PC-3 (cell line): Measurements from ENCODE around the gene PROKR1.

Experiments used
- CTCF ChIP-seq: fragments of 300-600 bp; sonication (generic); conservative IDR thresholded peaks from 2 replicates; pipeline ENCODE4 v1.5.1; 2017; ENCODE audit warnings: antibody characterized with exemption, low read depth, mild to moderate bottlenecking, low read length
- EZH2 ChIP-seq: fragments of 300-600 bp; sonication (generic); IDR thresholded peaks from one replicate; pipeline ENCODE4 v1.6.1; 2017; ENCODE audit warnings: antibody characterized with exemption, mild to moderate bottlenecking, low read length; ENCODE audit not compliant: unreplicated experiment
- EZH2phosphoT487 ChIP-seq: fragments of 300-600 bp; sonication (generic); IDR thresholded peaks from 2 replicates; pipeline ENCODE4 v1.6.1; 2018; ENCODE audit warnings: mild to moderate bottlenecking, antibody characterized with exemption, low read length, borderline replicate concordance

GRCh38 chr2:68603059-68603458, 40.3 kb upstream of the PROKR1 start:
- TF ChIP-seq EZH2 = no peak
- no peak for TF ChIP-seq CTCF
- no peak for TF ChIP-seq EZH2phosphoT487
